ENCODE measurements around the gene ITPR2.

- no peak for TF ChIP-seq CTCF (IDR thresholded peaks at IDR 0.05)
- no peak for TF ChIP-seq USF2 (IDR thresholded peaks at IDR 0.05; ENCODE audit: borderline replicate concordance, low read depth, low read length)
- TF ChIP-seq TAF1 (IDR thresholded peaks at IDR 0.05; ENCODE audit: borderline replicate concordance, low read depth, low read length): no peak
- no peak for TF ChIP-seq ZBTB33 (IDR thresholded peaks at IDR 0.05; ENCODE audit: borderline replicate concordance, low read depth)
- no peak for TF ChIP-seq EZH2phosphoT487 (IDR thresholded peaks at IDR 0.05; ENCODE audit: borderline replicate concordance, low read depth)
- no peak for TF ChIP-seq NFIC (IDR thresholded peaks at IDR 0.05; ENCODE audit: borderline replicate concordance)
- no peak for TF ChIP-seq YY1 (IDR thresholded peaks at IDR 0.05; ENCODE audit: low read depth)
- no peak for TF ChIP-seq RAD21 (IDR thresholded peaks at IDR 0.05; ENCODE audit: low read length)
- TF ChIP-seq NRF1 (IDR thresholded peaks at IDR 0.05; ENCODE audit: low read depth, low read length): no peak
- TF ChIP-seq SMC3 (IDR thresholded peaks at IDR 0.05; ENCODE audit: low read depth, low read length): no peak
- no peak for TF ChIP-seq FOXM1 (IDR thresholded peaks at IDR 0.05; ENCODE audit: low read depth)
- no peak for TF ChIP-seq RCOR1 (IDR thresholded peaks at IDR 0.05; ENCODE audit: low read length)
- no peak for TF ChIP-seq JUND (IDR thresholded peaks at IDR 0.05)
- TF ChIP-seq USF1 (IDR thresholded peaks at IDR 0.05; ENCODE audit: borderline replicate concordance, low read depth): no peak
Observed at GRCh38 chr12:26661399-26661798, 171.6 kb downstream of the ITPR2 start.
